Subcutaneous adipose tissue (tissue), 4 donors: Measurements from ENCODE around the gene AP3B2. TPM values are rescaled to one million over a fixed set of nuclear protein-coding genes. Genes with fewer than 3 reads are reported as not detected.

ENCODE experiments used
- total RNA-seq, 4 donors: library from RNA; depleted of rRNA; stranded (reverse); fragments of >200 nt; gene quantifications; one replicate each; pipeline ENCODE4 v1.1.0, GENCODE V29; 2016
- TF ChIP-seq, protein P1 (sequence below): fragments of 450-650 bp; IDR thresholded peaks from one replicate; pipeline ENCODE4 v1.5.1; 2016; ENCODE audit warnings: low read depth, mild to moderate bottlenecking, control low read depth, antibody characterized with exemption, moderate library complexity

The AP3B2 gene
- total RNA-seq, 4 donors from 2014 or later = 0.82 to 3.4 (median 2.5) TPM

DNA sequence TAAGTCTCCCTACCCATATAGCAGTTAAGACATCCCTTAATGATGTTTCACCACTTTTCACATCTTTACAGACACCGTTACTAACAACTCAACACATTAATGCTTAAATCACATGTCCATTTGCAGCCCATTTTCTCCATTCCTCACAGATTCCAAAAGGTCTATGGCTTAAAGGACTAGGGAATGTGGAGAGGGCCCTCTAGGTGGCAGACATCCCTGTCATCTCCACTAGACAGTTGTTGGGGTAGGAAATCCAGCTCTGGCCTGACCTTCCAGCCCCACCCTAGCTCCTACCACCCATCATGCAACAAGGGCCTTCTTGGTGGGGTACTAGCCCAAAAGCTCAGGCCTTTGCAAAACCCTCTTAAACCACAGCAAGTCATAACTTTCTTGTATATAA is 87.7 kb downstream of the AP3B2 start:
- TF ChIP-seq, protein P1, sequence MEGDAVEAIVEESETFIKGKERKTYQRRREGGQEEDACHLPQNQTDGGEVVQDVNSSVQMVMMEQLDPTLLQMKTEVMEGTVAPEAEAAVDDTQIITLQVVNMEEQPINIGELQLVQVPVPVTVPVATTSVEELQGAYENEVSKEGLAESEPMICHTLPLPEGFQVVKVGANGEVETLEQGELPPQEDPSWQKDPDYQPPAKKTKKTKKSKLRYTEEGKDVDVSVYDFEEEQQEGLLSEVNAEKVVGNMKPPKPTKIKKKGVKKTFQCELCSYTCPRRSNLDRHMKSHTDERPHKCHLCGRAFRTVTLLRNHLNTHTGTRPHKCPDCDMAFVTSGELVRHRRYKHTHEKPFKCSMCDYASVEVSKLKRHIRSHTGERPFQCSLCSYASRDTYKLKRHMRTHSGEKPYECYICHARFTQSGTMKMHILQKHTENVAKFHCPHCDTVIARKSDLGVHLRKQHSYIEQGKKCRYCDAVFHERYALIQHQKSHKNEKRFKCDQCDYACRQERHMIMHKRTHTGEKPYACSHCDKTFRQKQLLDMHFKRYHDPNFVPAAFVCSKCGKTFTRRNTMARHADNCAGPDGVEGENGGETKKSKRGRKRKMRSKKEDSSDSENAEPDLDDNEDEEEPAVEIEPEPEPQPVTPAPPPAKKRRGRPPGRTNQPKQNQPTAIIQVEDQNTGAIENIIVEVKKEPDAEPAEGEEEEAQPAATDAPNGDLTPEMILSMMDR = no peak

DNA sequence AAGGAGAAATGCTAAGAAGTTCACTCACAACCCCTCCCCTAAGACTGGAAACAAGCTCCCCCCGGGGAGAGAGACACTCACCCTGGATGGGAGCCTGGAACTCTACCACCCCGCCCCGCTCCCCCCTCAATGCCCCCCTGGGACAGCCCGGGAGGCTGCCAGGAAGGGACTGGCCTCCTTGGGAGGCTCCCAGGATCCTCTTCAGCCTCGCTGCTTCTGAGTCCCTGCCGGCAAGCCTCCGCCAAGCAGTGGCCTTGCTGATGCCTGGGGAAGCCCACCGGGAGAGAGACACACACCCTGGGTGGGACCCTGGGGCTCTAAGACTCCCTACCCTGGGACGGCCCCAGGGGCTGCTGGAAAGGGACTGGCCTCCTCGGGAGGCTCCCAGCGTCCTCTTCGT is 95.9 kb downstream of the AP3B2 start:
- TF ChIP-seq, protein P1 = no peak

DNA sequence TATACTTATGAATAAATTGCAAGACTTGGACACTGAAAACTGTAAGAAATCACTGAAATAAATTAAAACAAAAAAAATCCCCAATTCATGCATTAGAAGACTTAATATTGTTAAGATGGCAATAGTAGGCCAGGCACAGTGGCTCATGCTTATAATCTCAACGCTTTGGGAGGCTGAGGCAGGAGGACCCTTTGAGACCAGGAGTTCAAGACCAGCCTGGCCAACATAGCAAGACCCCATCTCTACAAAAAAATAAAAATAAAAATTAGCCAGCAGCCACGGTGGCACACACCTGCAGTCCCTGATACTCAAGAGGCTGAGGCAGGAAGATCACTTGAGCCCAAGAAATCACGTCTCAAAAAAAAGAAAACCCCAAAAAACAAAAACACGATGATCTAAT is 98.3 kb downstream of the AP3B2 start:
- TF ChIP-seq, protein P1 = no peak

Other genes starting within 250 kb of the AP3B2 start
- gene RPS17, start 169.4 kb downstream of the AP3B2 start, total RNA-seq = 1,000 to 10,000 TPM; 1,530 to 3,175 (median 2,057) TPM
- 1 to 10 TPM; 1.7 to 8.2 (median 3.0) TPM for gene CPEB1, start 62.5 kb downstream of the AP3B2 start, total RNA-seq
- gene FSD2, start 96.2 kb upstream of the AP3B2 start, total RNA-seq = not detected
- gene WHAMM, start 99.8 kb upstream of the AP3B2 start, total RNA-seq = 10 to 100 TPM in 1 of 4 donors, 1 to 10 TPM in 3; 7.7 to 11.5 (median 8.7) TPM
- 1 to 10 TPM; 3.6 to 9.8 (median 7.4) TPM for gene HOMER2, start 242.8 kb upstream of the AP3B2 start, total RNA-seq